HEK293 (cell line): ENCODE results near the gene FKRP.
A peak's percentile ranks its signal among the peaks of the same experiment; 100 is the strongest.

Source experiments
- CTCF ChIA-PET: fragments of 350-600 bp; formaldehyde crosslinking; extraction: SDS; loops from one replicate; lab custom pipeline; 2021; ENCODE audit warnings: antibody characterized with exemption; lab: Yijun Ruan, JAX
- POLR2A ChIA-PET: fragments of 300-600 bp; formaldehyde crosslinking; extraction: SDS; loops from one replicate; lab custom pipeline; 2020; ENCODE audit warnings: antibody characterized with exemption, inconsistent platforms; lab: Yijun Ruan, JAX
- H3K27ac ChIP-seq: fragments of 200-500 bp; sonication (Bioruptor generic); 2 replicates; pipeline ENCODE4 v1.5.1; 2014; ENCODE audit warnings: low read depth, low read length, control low read depth, inconsistent platforms; ENCODE audit errors: extremely low read depth
- H3K36me3 ChIP-seq, 2 experiments: fragments of 200-500 bp in 1 of 2; sonication (Bioruptor generic) in 1 of 2; 1 replicate in 1 of 2; 2 replicates in 1 of 2; pipeline ENCODE4 v1.5.1; 2014 to 2017; ENCODE audit warnings: inconsistent platforms in 2 of 2, low read length in 2 of 2; ENCODE audit not compliant: control insufficient read depth in 2 of 2, insufficient read depth in 1 of 2
- H3K4me1 ChIP-seq: fragments of 200-500 bp; sonication (Bioruptor generic); 2 replicates; pipeline ENCODE4 v1.5.1; 2014; ENCODE audit warnings: mild to moderate bottlenecking, low read length, inconsistent platforms; ENCODE audit not compliant: control insufficient read depth, insufficient read depth
- H3K4me3 ChIP-seq: 2 replicates; pipeline ENCODE4 v1.5.1; 2011; ENCODE audit warnings: low read depth, mild to moderate bottlenecking, control low read depth, low read length, moderate library complexity
- H3K9me3 ChIP-seq: fragments of 200-500 bp; sonication (Bioruptor generic); 2 replicates; pipeline ENCODE4 v1.5.1; 2014; ENCODE audit warnings: low read depth, low read length, inconsistent platforms; ENCODE audit not compliant: control insufficient read depth, insufficient read depth
- INSM2 ChIP-seq: fragments of 450-650 bp; formaldehyde crosslinking; IDR thresholded peaks from 2 replicates; pipeline ENCODE4 v1.5.1; 2016; ENCODE audit warnings: missing biosample characterization, missing genetic modification characterization
- KLF17 ChIP-seq: fragments of 450-650 bp; formaldehyde crosslinking; IDR thresholded peaks from 2 replicates; pipeline ENCODE4 v1.5.1; 2016; ENCODE audit warnings: missing biosample characterization, missing genetic modification characterization
- RBAK ChIP-seq: fragments of 450-650 bp; formaldehyde crosslinking; IDR thresholded peaks from 2 replicates; pipeline ENCODE4 v1.5.1; 2016; ENCODE audit warnings: missing biosample characterization, missing genetic modification characterization
- YY1 ChIP-seq: fragments of 450-650 bp; formaldehyde crosslinking; IDR thresholded peaks from 2 replicates; pipeline ENCODE4 v1.5.1; 2018; ENCODE audit warnings: missing biosample characterization, missing genetic modification characterization
- ZBTB1 ChIP-seq: fragments of 450-650 bp; formaldehyde crosslinking; IDR thresholded peaks from 2 replicates; pipeline ENCODE4 v1.5.1; 2016; ENCODE audit warnings: missing biosample characterization, missing genetic modification characterization
- ZNF121 ChIP-seq: fragments of 450-650 bp; formaldehyde crosslinking; IDR thresholded peaks from 2 replicates; pipeline ENCODE4 v1.5.1; 2016; ENCODE audit warnings: missing biosample characterization, missing genetic modification characterization
- ZNF148 ChIP-seq: fragments of 450-650 bp; formaldehyde crosslinking; IDR thresholded peaks from 2 replicates; pipeline ENCODE4 v1.5.0; 2017; ENCODE audit warnings: missing biosample characterization, missing genetic modification characterization, borderline replicate concordance
- ZNF155 ChIP-seq: fragments of 450-650 bp; formaldehyde crosslinking; IDR thresholded peaks from 2 replicates; pipeline ENCODE4 v1.5.1; 2016; ENCODE audit warnings: missing biosample characterization, missing genetic modification characterization
- ZNF214 ChIP-seq: fragments of 450-650 bp; formaldehyde crosslinking; IDR thresholded peaks from 2 replicates; pipeline ENCODE4 v1.5.1; 2017; ENCODE audit warnings: missing biosample characterization, mild to moderate bottlenecking, missing genetic modification characterization, borderline replicate concordance
- ZNF324 ChIP-seq: fragments of 450-650 bp; formaldehyde crosslinking; IDR thresholded peaks from 2 replicates; pipeline ENCODE4 v1.5.1; 2016; ENCODE audit warnings: missing biosample characterization, missing genetic modification characterization
- ZNF362 ChIP-seq: fragments of 450-650 bp; formaldehyde crosslinking; IDR thresholded peaks from 2 replicates; pipeline ENCODE4 v1.5.1; 2016; ENCODE audit warnings: missing biosample characterization, missing genetic modification characterization
- ZNF398 ChIP-seq: fragments of 450-650 bp; formaldehyde crosslinking; IDR thresholded peaks from 2 replicates; pipeline ENCODE4 v1.5.1; 2017; ENCODE audit warnings: missing biosample characterization, missing genetic modification characterization
- ZNF548 ChIP-seq: fragments of 450-650 bp; formaldehyde crosslinking; IDR thresholded peaks from 2 replicates; pipeline ENCODE4 v1.5.1; 2016; ENCODE audit warnings: missing biosample characterization, missing genetic modification characterization
- ZNF623 ChIP-seq: fragments of 450-650 bp; formaldehyde crosslinking; IDR thresholded peaks from 2 replicates; pipeline ENCODE4 v1.5.1; 2016; ENCODE audit warnings: missing biosample characterization, missing genetic modification characterization

FKRP gene

GRCh38 chr19:46791944-46792343 lies 46.1 kb downstream of the FKRP start (continued):
- TF ChIP-seq ZNF398 (tag by site-specific recombination) (no peak), ZNF155 (no peak), ZNF324 (tag by site-specific recombination) (no peak)

GRCh38 chr19:46797881-46798280 lies 52.0 kb downstream of the FKRP start:
- no peak for TF ChIP-seq KLF17 (tag by site-specific recombination)
- TF ChIP-seq RBAK (tag by site-specific recombination), result no peak
- no peak for TF ChIP-seq ZNF214
- no peak for TF ChIP-seq ZNF548 (tag by site-specific recombination)
- no peak for TF ChIP-seq ZNF362
- TF ChIP-seq ZNF148 (tag by site-specific recombination), result no peak
- TF ChIP-seq ZBTB1 (tag by site-specific recombination), result no peak
- no peak for TF ChIP-seq YY1 (tag by site-specific recombination)
- TF ChIP-seq INSM2 (tag by site-specific recombination), result no peak
- no peak overlapping the region for H3K27ac ChIP-seq
- no peaks in the 10 kb centered on the region for H3K36me3 ChIP-seq
- ChIA-PET CTCF (interaction anchor here (0.5 to 2.1 kb wide), 5 partner anchors 31 to 1845 kb away, joined by 4 to 9 read pairs (median 5); no protein-coding TSS in a partner anchor), POLR2A (interaction anchor here (0.7 to 3.7 kb wide), 3 partner anchors 10 to 43 kb away, joined by 6 to 33 read pairs (median 7); partner anchors contain the start of gene SLC1A5)
- no peaks in the 10 kb centered on the region for H3K9me3 ChIP-seq
- H3K4me3 ChIP-seq, result no peak overlapping the region
- H3K4me1 ChIP-seq, result peaks cover 8% of the 10 kb centered on the region

GRCh38 chr19:46798713-46799112 lies 52.9 kb downstream of the FKRP start:
- CTCF ChIA-PET, result interaction anchor here (0.7 to 1.0 kb wide), 3 partner anchors 42 to 190 kb away, joined by 3 to 4 read pairs (median 3); no protein-coding TSS in a partner anchor

More at GRCh38 chr19:46798713-46799112, 52.9 kb downstream of the FKRP start:
- Histone ChIP-seq H3K36me3 (no peaks in the 10 kb centered on the region), H3K4me1 (peaks cover 3% of the 10 kb centered on the region; the same call in 1 of the 2 replicates), H3K27ac (no peak overlapping the region), H3K4me3 (no peak overlapping the region), H3K9me3 (no peaks in the 10 kb centered on the region)
- POLR2A ChIA-PET, result interaction anchor here (1.0 to 3.7 kb wide), 2 partner anchors 11 to 14 kb away, joined by 3 to 33 read pairs; partner anchors contain the start of gene SLC1A5
- TF ChIP-seq ZNF121 (tag by site-specific recombination) (peak; percentile 67; the same call in 1 of the 2 replicates), ZNF362 (no peak), ZNF148 (tag by site-specific recombination) (no peak), ZNF623 (no peak)
